PC-9 (cell line): Measurements from ENCODE around the gene SLC6A3.

Source experiments
- CTCF ChIP-seq: fragments of 200-600 bp; sonication (generic); conservative IDR thresholded peaks from 2 replicates; pipeline ENCODE4 v1.6.1; 2017; ENCODE audit warnings: mixed run types, antibody characterized with exemption, mild to moderate bottlenecking, moderate library complexity
- EZH2 ChIP-seq: fragments of 200-600 bp; sonication (generic); IDR thresholded peaks from 2 replicates; pipeline ENCODE4 v1.8.0; 2017; ENCODE audit warnings: antibody characterized with exemption, low read depth

- TF ChIP-seq EZH2 = no peak
- TF ChIP-seq CTCF = no peak
These were observed 32.6 kb downstream of the SLC6A3 start for GRCh38 chr5:1412621-1413020.
